Sigmoid colon (tissue), 4 donors: ENCODE results near the gene UBXN4.

ENCODE experiments used
- CTCF ChIP-seq, 4 experiments: fragments of 450-650 bp in 3 of 4; fragments of 200-600 bp in 1 of 4; IDR thresholded peaks; one replicate each; pipeline ENCODE4 v1.5.1; 2016 to 2019; ENCODE audit warnings: antibody characterized with exemption in 4 of 4, mild to moderate bottlenecking in 3 of 4, moderate library complexity in 2 of 4
- EP300 ChIP-seq, 4 donors: sonication (generic); formaldehyde crosslinking; IDR thresholded peaks; one replicate each; pipeline ENCODE4 v1.6.1; 2017; ENCODE audit warnings: antibody characterized with exemption in 4 of 4
- POLR2AphosphoS5 ChIP-seq, 4 donors: sonication (generic); formaldehyde crosslinking; IDR thresholded peaks; one replicate each; pipeline ENCODE4 v1.6.1; 2017; ENCODE audit warnings: antibody characterized with exemption in 4 of 4

GRCh38 chr2:135790423-135790822 is 48.8 kb downstream of the UBXN4 start:
- no peak for TF ChIP-seq CTCF (IDR thresholded peaks at IDR 0.05)
- TF ChIP-seq EP300 (IDR thresholded peaks at IDR 0.05) = no peak
- TF ChIP-seq POLR2AphosphoS5 (IDR thresholded peaks at IDR 0.05) = no peak
